ENCODE results near the gene ZMAT5.

- TF ChIP-seq POLR2A (IDR thresholded peaks at IDR 0.05; ENCODE audit: borderline replicate concordance, extremely low read depth, insufficient read depth, insufficient read length) (no peak), REST (IDR thresholded peaks at IDR 0.05; ENCODE audit: low read depth) (no peak), EZH2 (IDR thresholded peaks at IDR 0.05) (no peak), RAD21 (IDR thresholded peaks at IDR 0.05; ENCODE audit: low read depth) (no peak), TCF7L2 (IDR thresholded peaks at IDR 0.05; ENCODE audit: borderline replicate concordance, extremely low read depth, insufficient read depth, insufficient read length) (no peak), MAX (IDR thresholded peaks at IDR 0.05) (no peak), CTCF (IDR thresholded peaks at IDR 0.05 in 2 of 3, conservative IDR thresholded peaks at IDR 0.05 in 1 of 3; ENCODE audit: borderline replicate concordance in 1 of 3, insufficient read depth in 1 of 3, low read depth in 2 of 3, low read length in 2 of 3) (no peak), SIN3A (IDR thresholded peaks at IDR 0.05; ENCODE audit: low read depth) (no peak), POLR2AphosphoS5 (IDR thresholded peaks at IDR 0.05; ENCODE audit: low read depth, low read length) (no peak), EZH2phosphoT487 (IDR thresholded peaks at IDR 0.05; ENCODE audit: borderline replicate concordance) (no peak), SP1 (IDR thresholded peaks at IDR 0.05; ENCODE audit: low read depth) (no peak), EGR1 (IDR thresholded peaks at IDR 0.05; ENCODE audit: low read depth) (no peak), JUND (IDR thresholded peaks at IDR 0.05) (no peak)
Measured at GRCh38 chr22:29741926-29742325, 24.9 kb downstream of the ZMAT5 start.
